OCI-LY1 (cell line): ENCODE data around the gene ODAD3.
A peak's percentile ranks its signal among the peaks of the same experiment; 100 is the strongest.

ENCODE experiments used
- H2AFZ ChIP-seq: fragments of 200-600 bp; sonication (generic), shearing (Covaris generic); 2 replicates; pipeline ENCODE4 v1.6.0; 2014; ENCODE audit warnings: antibody characterized with exemption, mild to moderate bottlenecking, low read length
- H3F3A ChIP-seq: fragments of 200-600 bp; sonication (generic), shearing (Covaris generic); 2 replicates; pipeline ENCODE4 v1.6.0; 2014; ENCODE audit warnings: mild to moderate bottlenecking, antibody characterized with exemption, low read length, moderate library complexity; ENCODE audit not compliant: insufficient read depth
- H3K27ac ChIP-seq: fragments of 200-600 bp; sonication (generic); 2 replicates; pipeline ENCODE4 v1.5.1; 2014; ENCODE audit warnings: low read length, mixed run types, mild to moderate bottlenecking, low read depth; ENCODE audit not compliant: poor library complexity, severe bottlenecking
- H3K27me3 ChIP-seq: fragments of 200-600 bp; sonication (generic); 2 replicates; pipeline ENCODE4 v1.6.0; 2014; ENCODE audit warnings: antibody characterized with exemption, mild to moderate bottlenecking, low read length, moderate library complexity; ENCODE audit not compliant: insufficient read depth
- H3K36me3 ChIP-seq: fragments of 200-600 bp; sonication (generic); 2 replicates; pipeline ENCODE4 v1.6.1; 2014; ENCODE audit warnings: mild to moderate bottlenecking, antibody characterized with exemption, low read length, moderate library complexity, mixed read lengths; ENCODE audit not compliant: insufficient read depth
- H3K4me1 ChIP-seq: fragments of 200-600 bp; sonication (generic); 2 replicates; pipeline ENCODE4 v1.5.1; 2014; ENCODE audit warnings: mild to moderate bottlenecking, low read length, moderate library complexity; ENCODE audit not compliant: insufficient read depth, severe bottlenecking
- H3K4me2 ChIP-seq: fragments of 200-600 bp; sonication (generic), shearing (Covaris generic); 2 replicates; pipeline ENCODE4 v1.6.1; 2014; ENCODE audit warnings: low read length
- H3K4me3 ChIP-seq: fragments of 200-600 bp; sonication (generic); 2 replicates; pipeline ENCODE4 v1.5.1; 2014; ENCODE audit warnings: low read length, low read depth, mild to moderate bottlenecking, mixed read lengths; ENCODE audit not compliant: poor library complexity, severe bottlenecking
- H3K79me2 ChIP-seq: fragments of 200-600 bp; shearing (Covaris generic); 2 replicates; pipeline ENCODE4 v1.6.1; 2016; ENCODE audit warnings: mixed run types, low read length, mixed read lengths; ENCODE audit not compliant: insufficient read depth
- H3K9ac ChIP-seq: fragments of 200-600 bp; sonication (generic), shearing (Covaris generic); 2 replicates; pipeline ENCODE4 v1.6.1; 2014; ENCODE audit warnings: mild to moderate bottlenecking, low read length, mixed read lengths
- H3K9me2 ChIP-seq: fragments of 200-600 bp; sonication (generic), shearing (Covaris generic); 2 replicates; pipeline ENCODE4 v1.6.1; 2014; ENCODE audit warnings: low read depth, mild to moderate bottlenecking, low read length, mixed read lengths
- H3K9me3 ChIP-seq: fragments of 200-600 bp; shearing (Covaris generic); 2 replicates; pipeline ENCODE4 v1.6.1; 2014; ENCODE audit warnings: low read length, mixed read lengths
- H4K20me1 ChIP-seq: fragments of 200-600 bp; sonication (generic), shearing (Covaris generic); 2 replicates; pipeline ENCODE4 v1.6.0; 2016; ENCODE audit warnings: mild to moderate bottlenecking, low read length; ENCODE audit not compliant: insufficient read depth
- CTCF ChIP-seq: fragments of 200-600 bp; sonication (generic), shearing (Covaris generic); IDR thresholded peaks from 2 replicates; pipeline ENCODE4 v1.5.1; 2017; ENCODE audit warnings: mild to moderate bottlenecking, antibody characterized with exemption, low read length, moderate library complexity, mixed read lengths
- EZH2 ChIP-seq: fragments of 200-600 bp; sonication (generic), shearing (Covaris generic); IDR thresholded peaks from 2 replicates; pipeline ENCODE4 v1.8.0; 2017; ENCODE audit warnings: borderline replicate concordance, mixed run types, mild to moderate bottlenecking, antibody characterized with exemption, low read length, moderate library complexity, mixed read lengths

ODAD3 gene

DNA sequence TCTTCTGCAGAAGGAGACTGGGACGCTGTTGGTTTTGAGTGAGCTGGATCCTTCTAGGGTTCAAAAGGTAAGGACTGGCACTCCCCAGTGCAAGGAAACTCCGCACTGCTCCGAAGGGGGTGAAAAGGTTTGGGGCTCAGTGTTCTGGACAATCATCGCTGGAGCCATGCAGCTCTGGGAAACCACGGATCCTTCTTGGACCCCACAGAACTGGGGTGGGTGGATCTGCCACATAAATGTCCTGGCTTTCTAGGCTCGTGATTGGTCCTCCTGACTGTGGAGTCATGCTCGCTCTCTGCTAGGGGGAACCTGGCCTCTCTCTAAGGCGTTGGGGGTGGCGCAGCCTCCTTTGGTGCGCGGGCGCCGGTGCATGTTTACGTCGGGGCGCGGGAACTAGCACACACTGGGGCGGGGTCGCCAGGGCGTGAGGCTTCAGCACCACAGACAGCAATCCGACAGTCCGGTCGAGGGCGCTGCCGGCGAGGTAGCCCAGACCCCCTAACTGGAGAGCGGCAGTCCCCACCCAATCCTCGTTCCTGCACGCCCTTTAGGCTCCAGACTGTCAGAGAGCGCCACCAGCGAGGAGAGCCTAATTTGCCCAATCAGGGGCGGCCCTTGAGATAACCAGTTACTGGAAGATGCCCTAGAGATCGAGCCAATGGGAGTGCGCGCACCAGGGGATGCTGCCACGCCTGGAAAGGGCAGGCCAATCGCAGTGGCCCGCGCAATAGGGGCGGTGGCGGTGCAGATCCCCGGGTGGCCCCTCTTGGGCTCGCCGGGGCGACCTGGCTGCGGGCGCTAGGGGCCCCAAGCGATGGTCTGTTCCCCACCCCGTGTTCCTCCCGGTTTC is 46.8 kb upstream of the ODAD3 start:
- no peaks in the 10 kb centered on the region for H3K9me2 ChIP-seq
- H3K27ac ChIP-seq = peak overlapping the region; percentile 62
- H3F3A ChIP-seq = no peaks in the 10 kb centered on the region
- H4K20me1 ChIP-seq = no peaks in the 10 kb centered on the region
- H3K4me2 ChIP-seq = peak overlapping the region; percentile 65
- peak overlapping the region; percentile 65 for H3K9ac ChIP-seq
- H3K9me3 ChIP-seq = no peaks in the 10 kb centered on the region
- TF ChIP-seq EZH2 (no peak), CTCF (peak; percentile 7; the same call in 1 of the 2 replicates)
- H3K79me2 ChIP-seq = no peaks in the 10 kb centered on the region
- no peak overlapping the region for H2AFZ ChIP-seq
- H3K4me1 ChIP-seq = peaks cover 19% of the 10 kb centered on the region
- H3K4me3 ChIP-seq = peak overlapping the region; percentile 56
- H3K27me3 ChIP-seq = no peaks in the 10 kb centered on the region
- H3K36me3 ChIP-seq = no peaks in the 10 kb centered on the region

DNA sequence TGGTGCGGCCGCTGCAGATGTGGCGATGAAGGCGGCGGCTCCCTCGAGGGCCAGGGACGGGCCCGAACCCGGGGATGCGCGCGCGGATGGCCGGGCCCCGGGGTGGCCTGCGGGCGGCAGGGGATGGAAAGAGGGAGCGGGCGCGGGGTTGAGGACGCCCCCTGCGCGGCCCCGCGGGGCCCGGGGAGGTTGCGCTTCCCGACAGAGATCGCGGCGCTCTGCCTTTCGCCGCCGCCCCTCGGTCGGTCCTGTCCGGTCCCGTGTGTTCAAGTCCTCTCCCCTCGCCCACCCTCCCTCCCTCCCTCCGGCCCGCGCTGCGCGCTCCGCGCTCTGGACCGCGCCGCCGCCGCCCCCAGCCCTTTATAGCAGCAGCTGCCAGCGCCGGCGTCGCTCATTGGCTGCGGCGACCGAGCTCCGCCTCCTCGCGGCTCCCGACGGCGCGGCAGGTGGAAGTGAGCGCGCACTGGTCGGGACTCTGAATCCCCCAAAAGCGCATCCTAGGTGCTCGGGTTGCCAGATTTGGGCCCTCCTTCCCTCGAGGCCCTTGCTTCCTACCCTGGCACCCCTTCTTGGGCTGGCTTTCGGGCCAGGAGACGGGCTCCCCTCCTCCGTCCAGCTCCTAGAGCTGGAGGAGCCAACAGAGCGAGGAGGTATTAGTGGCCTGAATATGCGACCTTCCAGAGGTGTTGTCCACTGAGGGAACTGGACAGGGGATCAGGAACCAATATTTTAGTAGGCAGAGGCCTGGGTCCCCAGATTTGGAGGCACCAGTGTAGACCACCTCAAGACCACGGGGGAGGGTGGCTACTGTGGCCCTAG is 46.0 kb upstream of the ODAD3 start, which contains the start of gene ELAVL3:
Gene ELAVL3, minus strand, starts transcription at position 332 of the 819 bp plus-strand sequence. CDS start 438 bp downstream, outside the sequence.
- Histone ChIP-seq H3K4me3 (peak within 1 kb of the TSS; percentile 56), H3F3A (no peaks in the 10 kb centered on the region), H3K9ac (peak within 1 kb of the TSS; percentile 35; the same call in 1 of the 2 replicates), H3K27me3 (no peaks in the 10 kb centered on the region), H3K79me2 (no peaks in the 10 kb centered on the region), H2AFZ (no peak within 1 kb of the TSS), H3K27ac (peak within 1 kb of the TSS; percentile 50), H3K4me1 (peaks cover 19% of the 10 kb centered on the region), H3K36me3 (no peaks in the 10 kb centered on the region), H3K4me2 (peak within 1 kb of the TSS; percentile 65), H3K9me2 (no peaks in the 10 kb centered on the region), H3K9me3 (no peaks in the 10 kb centered on the region), H4K20me1 (no peaks in the 10 kb centered on the region)
- TF ChIP-seq CTCF (no peak), EZH2 (no peak)

DNA sequence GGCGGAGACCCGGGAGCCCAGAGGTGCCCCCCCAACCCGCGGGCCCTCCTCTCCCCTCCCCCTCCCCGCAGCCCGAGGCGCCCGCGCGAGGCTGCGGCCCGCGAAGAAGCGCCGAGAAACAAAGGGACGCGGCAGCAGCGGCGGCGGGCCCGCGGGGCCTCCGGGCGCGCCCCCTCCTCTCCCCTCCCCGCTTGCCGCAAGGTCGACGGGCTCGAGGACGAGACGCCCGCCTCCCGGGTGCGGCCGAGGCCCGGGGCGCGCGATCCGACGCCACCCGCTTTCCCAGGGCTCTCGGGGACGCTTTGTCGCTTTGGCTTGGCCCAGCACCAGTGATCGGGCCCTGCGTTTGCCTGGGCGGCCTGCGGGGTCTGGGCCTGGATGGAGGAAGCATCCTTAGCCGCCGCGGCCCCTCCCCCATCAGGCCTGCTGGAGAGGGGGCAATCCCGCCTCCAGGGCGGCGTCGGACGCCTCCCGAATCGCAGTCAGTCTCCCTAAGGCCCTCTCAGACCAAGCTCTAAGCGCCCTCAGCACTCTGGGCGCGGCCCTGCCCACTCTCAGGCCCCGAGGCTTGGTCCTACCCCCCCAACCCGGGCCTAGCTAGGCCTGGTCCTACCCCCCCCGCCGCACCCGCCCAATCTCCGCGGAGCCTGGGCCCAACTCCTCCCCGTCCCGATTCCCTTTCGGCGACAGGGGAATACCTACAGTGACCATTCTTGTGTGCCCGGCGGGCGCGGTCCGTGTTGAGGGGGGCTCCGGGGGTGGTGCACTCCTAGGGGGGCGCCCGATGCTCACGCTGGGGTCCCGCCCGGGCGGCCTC is 45.2 kb upstream of the ODAD3 start:
- H3K9me3 ChIP-seq = no peaks in the 10 kb centered on the region
- no peak overlapping the region for H3K9ac ChIP-seq
- no peaks in the 10 kb centered on the region for H3K27me3 ChIP-seq
- no peak overlapping the region for H3K4me3 ChIP-seq
- TF ChIP-seq CTCF (no peak), EZH2 (no peak)
- no peaks in the 10 kb centered on the region for H3K79me2 ChIP-seq
- no peaks in the 10 kb centered on the region for H3K36me3 ChIP-seq
- no peak overlapping the region for H2AFZ ChIP-seq
- H3K4me2 ChIP-seq = no peak overlapping the region
- no peak overlapping the region for H3K27ac ChIP-seq
- H3K9me2 ChIP-seq = no peaks in the 10 kb centered on the region
- no peaks in the 10 kb centered on the region for H3F3A ChIP-seq
- H3K4me1 ChIP-seq = peaks cover 19% of the 10 kb centered on the region
- H4K20me1 ChIP-seq = no peaks in the 10 kb centered on the region
